Activated T-cell treated with anti-CD3 and anti-CD28 coated beads, Interleukin-2, amount 50 U/mL, for 72 hours (primary cell): ENCODE measurements around the gene CSF1R. TPM values are rescaled to one million over a fixed set of nuclear protein-coding genes. Genes with fewer than 3 reads are reported as not detected.
A peak's percentile ranks its signal among the peaks of the same experiment; 100 is the strongest.
"Not testable (repeated sequence)": the region's sequence is repeated elsewhere in the genome, so short reads cannot be mapped to it uniquely, and the experiment has no call there.

Experiments used
- ATAC-seq, 2 donors: fragments of 150-1000 bp; cut with Tn5 transposase; replicated peaks in 1 of 2; 2 replicates each; pipeline ENCODE4 v1.10.0; 2021; ENCODE audit warnings: moderate library complexity in 2 of 2, mild to moderate bottlenecking in 1 of 2
- DNase-seq, 2 donors: peaks; one replicate each; pipeline ENCODE4 v3.0.0; 2021 to 2022; ENCODE audit warnings: mixed read lengths in 1 of 2
- H3K27ac Mint-ChIP-seq: one replicate; pipeline ENCODE4 v1.8.0; 2022; ENCODE audit warnings: mild to moderate bottlenecking, moderate library complexity, mixed read lengths
- H3K27me3 Mint-ChIP-seq: one replicate; pipeline ENCODE4 v1.8.0; 2022; ENCODE audit warnings: low read depth, mixed read lengths
- H3K36me3 Mint-ChIP-seq, 2 donors: one replicate each; pipeline ENCODE4 v1.8.0; 2022; ENCODE audit warnings: mixed read lengths in 2 of 2, mild to moderate bottlenecking in 1 of 2; ENCODE audit not compliant: insufficient read depth in 2 of 2
- H3K4me1 Mint-ChIP-seq: one replicate; pipeline ENCODE4 v1.8.0; 2022; ENCODE audit warnings: low read depth, mixed read lengths
- H3K4me3 Mint-ChIP-seq, 2 donors: one replicate each; pipeline ENCODE4 v1.8.0; 2022; ENCODE audit warnings: mild to moderate bottlenecking in 2 of 2, mixed read lengths in 2 of 2, moderate library complexity in 2 of 2
- H3K9me3 Mint-ChIP-seq, 2 donors: one replicate each; pipeline ENCODE4 v1.8.0; 2022; ENCODE audit warnings: mixed read lengths in 2 of 2
- total RNA-seq, 2 donors: library from RNA; stranded (reverse); gene quantifications; one replicate each; pipeline ENCODE4 v1.2.3, GENCODE V29; 2022

CSF1R gene
- total RNA-seq, 2 donors from 2014 or later, result 1.2 to 1.8 TPM

DNA sequence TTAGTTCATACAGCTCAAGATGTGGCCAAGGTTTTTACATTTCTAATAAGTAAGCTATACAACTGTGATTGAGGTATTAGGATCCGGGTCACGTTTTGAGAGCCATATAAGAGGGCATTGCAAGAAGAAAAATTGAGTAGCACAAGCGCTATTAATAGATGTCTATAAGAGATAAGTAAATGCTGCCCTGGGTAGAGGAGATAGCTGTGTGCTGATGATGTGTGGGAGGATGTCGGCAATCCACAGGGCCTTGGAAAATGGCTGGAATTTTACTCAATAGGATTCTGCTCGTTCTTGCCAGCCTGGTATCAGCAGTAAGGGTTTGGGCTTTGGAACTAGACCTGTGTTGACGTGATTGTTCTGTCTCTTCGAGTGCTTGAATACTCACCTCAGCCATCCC lies 41.6 kb downstream of the CSF1R start:
- ATAC-seq (no peak), DNase-seq (no peak)
- no peaks in the 10 kb centered on the region for H3K27me3 Mint-ChIP-seq
- H3K36me3 Mint-ChIP-seq, result peaks cover 8 to 15% of the 10 kb centered on the region in 2 donors
- peak overlapping the region; percentile 35 for H3K27ac Mint-ChIP-seq
- no peaks in the 10 kb centered on the region for H3K9me3 Mint-ChIP-seq
- no peak overlapping the region for H3K4me3 Mint-ChIP-seq
- no peaks in the 10 kb centered on the region for H3K4me1 Mint-ChIP-seq

DNA sequence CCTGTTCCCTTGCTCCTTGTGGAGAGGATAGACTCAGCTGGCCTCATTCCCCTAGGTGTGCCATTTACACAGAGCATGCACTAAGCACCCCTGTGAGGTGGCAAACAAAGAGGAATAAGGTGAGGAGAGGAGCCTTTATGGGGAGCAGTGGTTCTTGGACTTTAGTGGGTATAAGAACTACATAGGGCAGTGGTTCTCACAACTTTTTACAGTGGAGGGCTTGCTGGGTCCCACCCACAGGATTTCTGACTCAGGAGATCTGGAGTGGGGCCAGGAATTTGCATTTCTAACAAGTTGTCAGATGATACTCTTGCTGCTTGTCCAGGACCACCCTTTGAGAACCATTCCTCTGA lies 42.0 kb downstream of the CSF1R start:
- peaks cover 8 to 14% of the 10 kb centered on the region in 2 donors for H3K36me3 Mint-ChIP-seq

DNA sequence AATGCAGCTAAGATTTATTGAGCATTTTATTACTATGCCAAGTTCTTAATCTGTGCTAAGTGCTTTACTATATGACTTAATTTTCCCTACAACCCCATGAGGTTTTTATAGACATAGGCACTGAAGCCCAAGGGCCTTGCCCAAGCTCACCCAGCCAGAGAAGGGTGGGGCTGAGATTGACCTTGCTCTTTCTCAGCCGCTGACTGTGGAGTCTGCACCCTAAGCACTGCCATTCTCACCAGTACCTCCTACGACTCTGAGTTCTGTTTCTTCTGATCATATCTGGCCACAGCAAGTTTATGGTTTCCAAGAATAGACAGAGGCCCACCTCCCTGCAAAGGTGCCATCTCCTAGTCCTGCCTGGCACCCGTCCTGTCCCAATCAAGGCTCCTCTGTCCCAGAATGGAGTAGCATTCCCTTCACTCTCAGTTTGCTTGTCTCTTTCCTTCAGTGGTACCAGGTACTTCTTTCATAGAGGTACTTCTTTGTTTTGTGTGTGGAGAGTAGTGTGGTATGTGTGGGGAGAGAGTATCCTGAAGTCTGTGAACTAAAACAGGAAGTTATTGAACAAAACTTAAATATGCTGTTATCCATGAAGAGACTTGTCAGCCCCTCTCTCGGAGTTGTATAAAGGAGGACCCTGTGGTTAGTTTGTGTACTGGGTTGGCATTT lies 42.6 kb downstream of the CSF1R start:
- ATAC-seq, result peak in 1 of 2 donors; percentile 38
- Mint-ChIP-seq H3K9me3 (no peaks in the 10 kb centered on the region), H3K4me3 (no peak overlapping the region), H3K36me3 (peaks cover 6 to 9% of the 10 kb centered on the region in 2 donors), H3K4me1 (no peaks in the 10 kb centered on the region), H3K27ac (peak overlapping the region; percentile 18), H3K27me3 (no peaks in the 10 kb centered on the region)
- DNase-seq, result no peak

More for the DNA sequence above, 42.0 kb downstream of the CSF1R start:
- Mint-ChIP-seq H3K9me3 (no peaks in the 10 kb centered on the region), H3K27me3 (no peaks in the 10 kb centered on the region), H3K27ac (no peak overlapping the region), H3K4me3 (no peak overlapping the region), H3K4me1 (no peaks in the 10 kb centered on the region)
- no peak for DNase-seq
- no peak for ATAC-seq

DNA sequence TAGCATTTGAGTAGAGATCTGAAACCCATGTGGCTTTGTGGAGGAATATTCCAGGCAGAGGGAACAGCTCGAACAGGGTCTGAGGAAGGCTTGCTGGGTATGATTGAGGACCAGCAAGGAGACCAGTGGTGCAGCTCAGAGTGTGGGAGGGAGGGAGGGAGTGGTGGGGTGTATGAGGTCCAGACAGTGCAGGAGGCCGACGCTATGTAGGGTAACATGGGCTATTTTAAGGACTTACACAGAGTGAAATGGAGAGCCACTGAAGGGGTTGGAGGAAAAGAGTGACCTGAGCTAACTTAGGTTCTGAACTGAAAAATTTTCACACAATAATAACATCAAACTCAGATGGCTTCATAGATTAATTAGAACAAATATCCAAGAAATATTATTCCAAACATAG lies 43.9 kb downstream of the CSF1R start:
- no peaks in the 10 kb centered on the region for H3K4me1 Mint-ChIP-seq
- H3K27ac Mint-ChIP-seq, result no peak overlapping the region
- no peak for DNase-seq
- no peak for ATAC-seq
- peaks cover 3 to 5% of the 10 kb centered on the region in 2 donors for H3K36me3 Mint-ChIP-seq
- H3K4me3 Mint-ChIP-seq, result no peak overlapping the region
- H3K27me3 Mint-ChIP-seq, result no peaks in the 10 kb centered on the region
- no peaks in the 10 kb centered on the region for H3K9me3 Mint-ChIP-seq

DNA sequence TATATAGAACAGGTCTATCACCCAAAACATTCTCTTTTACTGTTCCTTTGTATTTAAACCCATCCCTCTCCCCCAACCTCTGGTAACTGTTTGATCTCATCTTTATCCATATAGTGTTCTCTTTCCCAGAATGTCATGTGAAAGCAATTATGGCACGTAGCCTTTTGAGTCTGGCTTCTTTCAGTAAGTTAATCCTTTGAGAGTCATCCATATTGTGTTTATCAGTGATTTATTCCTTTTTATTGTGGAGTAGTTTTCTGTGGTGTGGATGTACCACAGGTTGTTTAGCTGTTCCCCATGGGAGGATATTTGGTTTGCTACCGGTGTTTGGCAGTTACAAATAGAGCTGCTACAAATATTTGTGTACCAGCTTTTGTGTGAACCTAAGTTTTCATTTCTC lies 47.8 kb downstream of the CSF1R start:
- Mint-ChIP-seq H3K4me3 (no peak overlapping the region), H3K27me3 (no peaks in the 10 kb centered on the region), H3K4me1 (no peaks in the 10 kb centered on the region), H3K36me3 (peaks cover 3 to 5% of the 10 kb centered on the region in 2 donors), H3K9me3 (no peaks in the 10 kb centered on the region), H3K27ac (no peak overlapping the region)
- DNase-seq, result no peak
- no peak for ATAC-seq

DNA sequence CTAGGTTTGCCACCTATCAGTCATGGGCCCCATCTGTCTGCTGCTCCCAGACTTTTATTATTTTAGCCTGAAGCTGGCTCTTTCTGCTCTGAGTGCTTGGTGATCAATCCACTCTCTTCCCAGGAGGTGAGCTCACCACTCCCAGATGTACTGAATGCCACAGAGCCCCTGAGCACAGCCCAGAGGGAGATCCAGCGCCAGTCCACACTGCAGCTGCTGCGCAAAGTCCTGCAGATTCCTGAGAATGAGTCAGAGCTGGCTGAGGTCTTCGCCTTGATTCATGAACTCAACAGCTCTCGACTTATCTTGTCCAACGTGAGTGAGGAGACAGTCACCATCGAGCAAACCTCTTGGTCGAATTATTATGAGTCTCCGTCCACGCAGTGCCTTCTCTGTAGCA lies 49.8 kb downstream of the CSF1R start:
- no peaks in the 10 kb centered on the region for H3K9me3 Mint-ChIP-seq
- H3K4me1 Mint-ChIP-seq, result no peaks in the 10 kb centered on the region
- DNase-seq (no peak), ATAC-seq (no peak)
- no peak overlapping the region for H3K4me3 Mint-ChIP-seq
- no peaks in the 10 kb centered on the region for H3K27me3 Mint-ChIP-seq
- peaks cover 5 to 12% of the 10 kb centered on the region in 2 donors for H3K36me3 Mint-ChIP-seq
- no peak overlapping the region for H3K27ac Mint-ChIP-seq

DNA sequence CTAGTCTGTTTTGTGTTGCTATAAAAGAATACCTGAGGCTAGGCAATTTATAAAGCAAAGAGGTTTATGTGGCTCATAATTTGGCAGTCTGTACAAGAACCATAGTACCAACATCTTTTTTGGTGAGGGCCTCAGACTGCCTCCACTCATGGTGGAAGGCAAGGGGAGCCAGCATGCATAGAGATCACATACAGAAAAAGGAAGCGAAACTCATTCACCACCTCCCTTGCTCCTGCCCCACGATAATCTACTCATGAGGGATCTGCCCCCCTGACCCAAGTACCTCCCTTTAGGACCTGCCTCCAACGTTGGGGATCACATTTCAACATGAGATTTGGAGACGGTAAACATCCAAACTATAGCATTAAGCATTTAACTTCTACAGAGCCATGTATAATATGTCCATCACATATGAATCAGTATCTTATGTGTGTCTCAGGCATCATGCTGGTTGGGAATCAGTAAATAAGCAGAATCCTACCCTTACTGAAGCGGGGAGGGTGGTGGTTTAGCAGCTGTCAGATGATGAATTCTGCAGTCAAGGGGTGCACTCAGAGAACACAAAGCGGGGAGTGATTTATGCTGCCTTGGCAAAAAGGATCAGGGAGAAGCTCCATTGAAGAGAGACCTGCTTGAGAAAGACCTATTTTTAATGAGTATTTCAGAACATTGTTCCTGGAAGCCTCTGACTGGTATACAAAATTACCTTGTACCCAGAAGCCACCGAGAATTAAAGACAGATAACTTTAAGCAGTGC lies 51.0 kb downstream of the CSF1R start:
- Mint-ChIP-seq H3K4me3 (no peak overlapping the region), H3K27ac (no peak overlapping the region), H3K9me3 (no peaks in the 10 kb centered on the region), H3K27me3 (no peaks in the 10 kb centered on the region), H3K4me1 (no peaks in the 10 kb centered on the region), H3K36me3 (peaks cover 5 to 15% of the 10 kb centered on the region in 2 donors)
- DNase-seq, result no peak
- no peak for ATAC-seq

DNA sequence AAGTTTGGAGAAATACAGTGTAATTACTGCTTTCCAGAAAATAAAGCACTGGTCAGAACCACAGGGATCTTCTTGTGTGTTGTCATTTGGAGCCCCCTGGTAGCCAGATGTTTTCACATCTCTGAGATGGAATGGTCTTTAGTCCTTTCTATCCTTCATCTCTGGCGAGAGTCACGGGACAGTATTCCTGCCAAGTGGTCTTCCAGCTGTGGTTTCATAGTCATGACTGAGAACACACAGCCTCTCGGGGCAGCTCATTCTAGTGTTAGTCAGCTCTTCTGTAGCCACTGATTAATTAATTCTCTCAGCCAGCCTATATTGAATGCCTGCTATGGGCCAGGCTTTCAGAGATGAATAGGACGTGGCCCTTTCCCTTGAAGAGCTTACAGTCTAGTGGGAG lies 51.7 kb downstream of the CSF1R start:
- no peak for ATAC-seq
- no peak for DNase-seq
- Mint-ChIP-seq H3K4me3 (no peak overlapping the region), H3K27me3 (no peaks in the 10 kb centered on the region), H3K4me1 (no peaks in the 10 kb centered on the region), H3K9me3 (no peaks in the 10 kb centered on the region), H3K36me3 (peaks cover 5 to 15% of the 10 kb centered on the region in 2 donors), H3K27ac (no peak overlapping the region)

DNA sequence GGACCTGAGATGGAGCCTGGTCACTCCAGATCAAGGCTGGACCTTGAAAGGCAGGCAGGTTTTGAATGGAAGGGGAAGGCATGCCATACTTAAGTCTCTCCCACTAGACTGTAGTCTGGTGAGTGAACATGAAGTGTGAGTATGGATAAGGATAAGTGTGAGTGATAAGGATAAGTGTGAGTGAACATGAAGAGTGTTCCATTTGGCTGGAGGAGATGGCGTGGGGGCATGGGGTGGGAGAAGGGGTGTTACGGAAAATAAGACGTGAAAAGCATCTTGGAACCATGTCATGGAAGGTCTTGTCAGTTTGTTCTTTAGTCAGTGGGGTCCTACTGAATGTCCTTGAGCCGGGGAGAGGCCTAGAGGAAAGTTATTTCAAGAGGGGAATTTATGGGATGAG lies 53.0 kb downstream of the CSF1R start:
- Mint-ChIP-seq H3K4me3 (no peak overlapping the region), H3K36me3 (peaks cover 5 to 12% of the 10 kb centered on the region in 2 donors), H3K27ac (no peak overlapping the region), H3K4me1 (no peaks in the 10 kb centered on the region), H3K9me3 (no peaks in the 10 kb centered on the region), H3K27me3 (no peaks in the 10 kb centered on the region)
- no peak for ATAC-seq
- no peak for DNase-seq

DNA sequence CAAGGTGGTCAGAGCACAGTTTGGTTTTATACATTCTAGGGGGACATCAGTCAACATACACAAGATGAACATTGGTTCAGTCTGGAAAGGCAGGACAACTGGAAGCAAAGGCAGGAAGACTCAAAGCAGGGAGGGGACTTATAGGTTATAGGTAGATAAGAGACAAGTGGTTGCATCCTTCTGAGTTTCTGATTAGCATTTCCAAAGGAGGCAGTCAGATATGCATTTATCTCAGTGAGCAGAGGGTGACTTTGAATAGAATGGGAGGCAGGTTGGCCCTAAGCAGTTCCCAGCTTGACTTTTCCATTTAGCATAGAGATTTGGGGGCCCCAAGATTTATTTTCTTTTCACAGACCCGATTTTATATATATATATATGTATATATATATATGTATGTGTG lies 58.3 kb downstream of the CSF1R start:
- not testable (repeated sequence) for H3K4me3 Mint-ChIP-seq, H3K27me3 Mint-ChIP-seq, DNase-seq, H3K9me3 Mint-ChIP-seq, H3K27ac Mint-ChIP-seq, ATAC-seq, H3K4me1 Mint-ChIP-seq
- peaks cover 5 to 17% of the 10 kb centered on the region in 2 donors for H3K36me3 Mint-ChIP-seq

DNA sequence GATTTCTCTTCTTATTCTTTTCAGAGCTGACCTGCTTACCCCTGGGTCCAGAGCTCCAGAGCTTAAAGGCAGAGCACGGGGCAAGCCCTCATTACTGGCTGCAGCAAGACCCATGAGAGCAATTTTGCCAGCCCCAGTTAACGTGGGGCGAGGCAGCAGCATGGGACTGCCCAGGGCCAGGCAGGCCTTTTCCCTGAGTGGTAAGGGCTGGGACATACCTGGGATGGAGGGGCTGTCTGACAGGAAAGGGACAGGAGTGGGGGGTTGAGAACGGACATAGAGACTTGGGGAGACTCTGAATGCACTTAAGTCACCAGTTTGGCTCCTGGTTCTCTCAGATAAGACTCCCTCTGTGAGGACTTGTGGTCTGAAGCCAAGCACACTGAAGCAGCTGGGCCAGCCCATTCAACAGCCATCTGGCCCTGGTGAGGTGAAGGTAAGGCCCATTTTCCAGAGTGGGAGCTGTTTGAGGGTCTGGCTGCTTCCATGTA lies 59.6 kb downstream of the CSF1R start:
- H3K4me1 Mint-ChIP-seq, result peaks cover 7% of the 10 kb centered on the region
- no peak overlapping the region for H3K27ac Mint-ChIP-seq
- ATAC-seq (no peak), DNase-seq (no peak)
- H3K36me3 Mint-ChIP-seq, result peaks cover 3 to 15% of the 10 kb centered on the region in 2 donors
- no peaks in the 10 kb centered on the region for H3K27me3 Mint-ChIP-seq
- no peak overlapping the region for H3K4me3 Mint-ChIP-seq
- no peaks in the 10 kb centered on the region for H3K9me3 Mint-ChIP-seq

DNA sequence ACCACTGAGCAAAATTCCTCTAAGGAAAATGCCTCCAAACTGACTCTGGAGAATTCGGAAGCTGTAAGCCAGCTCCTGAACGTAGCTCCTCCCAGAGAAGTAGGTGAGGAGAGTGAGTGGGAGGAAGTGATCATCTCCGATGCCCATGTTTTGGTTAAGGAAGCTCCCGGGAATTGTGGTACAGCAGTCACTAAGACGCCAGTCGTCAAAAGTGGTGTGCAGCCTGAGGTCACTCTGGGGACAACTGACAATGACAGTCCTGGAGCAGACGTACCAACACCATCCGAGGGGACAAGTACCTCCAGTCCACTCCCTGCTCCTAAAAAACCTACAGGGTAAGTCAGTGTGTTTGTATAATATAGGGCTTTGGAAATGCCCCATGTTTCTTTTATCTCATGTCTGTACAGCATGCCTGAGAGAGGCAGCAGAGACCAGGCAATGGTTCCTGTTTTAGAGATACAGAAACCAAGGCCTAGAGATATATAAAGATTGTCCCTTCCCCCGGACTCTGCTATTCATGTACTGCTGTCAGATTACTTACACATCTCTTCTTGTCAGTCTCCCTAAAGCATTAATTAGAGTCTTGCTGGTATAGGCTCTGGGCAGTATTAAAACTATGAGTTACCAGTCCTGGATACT lies 61.9 kb downstream of the CSF1R start:
- Mint-ChIP-seq H3K27ac (no peak overlapping the region), H3K27me3 (no peaks in the 10 kb centered on the region), H3K4me1 (peaks cover 11% of the 10 kb centered on the region), H3K4me3 (no peak overlapping the region), H3K36me3 (peaks cover 5 to 22% of the 10 kb centered on the region in 2 donors), H3K9me3 (no peaks in the 10 kb centered on the region)
- DNase-seq (no peak), ATAC-seq (no peak)

DNA sequence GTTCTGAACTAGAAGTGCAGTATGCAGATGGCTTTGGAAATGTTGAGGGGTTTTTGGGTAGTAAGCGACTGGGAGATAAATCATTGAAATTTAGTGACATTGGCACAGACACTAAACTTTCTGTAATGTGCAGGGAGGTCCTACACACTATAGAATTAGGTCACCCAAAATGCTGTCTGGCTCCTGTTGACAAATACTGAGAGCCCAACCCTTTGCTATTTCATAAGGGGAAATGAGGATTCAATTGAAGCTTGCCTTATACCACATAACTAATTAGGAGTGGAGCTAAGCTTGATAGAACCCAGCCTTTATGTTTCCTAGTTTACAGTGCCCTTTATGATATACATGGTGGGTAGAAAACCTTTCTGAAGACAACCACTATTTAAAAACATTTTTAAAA lies 63.2 kb downstream of the CSF1R start:
- Mint-ChIP-seq H3K36me3 (peaks cover 7 to 33% of the 10 kb centered on the region in 2 donors), H3K27ac (no peak overlapping the region), H3K4me1 (peaks cover 11% of the 10 kb centered on the region), H3K27me3 (no peaks in the 10 kb centered on the region), H3K4me3 (no peak overlapping the region), H3K9me3 (no peaks in the 10 kb centered on the region)
- ATAC-seq, result no peak
- no peak for DNase-seq
